Fibroblast of the aortic adventitia (primary cell): ENCODE data around the gene OTUD6A. TPM values are rescaled to one million over a fixed set of nuclear protein-coding genes. Genes with fewer than 3 reads are reported as not detected.
A peak's percentile ranks its signal among the peaks of the same experiment; 100 is the strongest.

Experiments used
- DNase-seq: peaks from one replicate; pipeline ENCODE4 v3.0.0-alpha.2; 2010; ENCODE audit warnings: low read depth
- H3K4me3 ChIP-seq: 2 replicates; pipeline ENCODE4 v1.5.1; 2011; ENCODE audit warnings: low read depth, mild to moderate bottlenecking, control low read depth, low read length, moderate library complexity
- total RNA-seq: library from RNA; depleted of rRNA; stranded (reverse); fragments of >200 nt; gene quantifications from 2 replicates; pipeline ENCODE4 v1.2.3, GENCODE V29; 2012; ENCODE audit warnings: low replicate concordance
- TF ChIP-seq, protein P1 (sequence below): IDR thresholded peaks from 2 replicates; pipeline ENCODE4 v1.5.1; 2011; ENCODE audit warnings: mild to moderate bottlenecking, low read length, control low read depth, inconsistent platforms; ENCODE audit not compliant: insufficient read depth

Gene OTUD6A
- total RNA-seq, 1 donor = not detected

DNA sequence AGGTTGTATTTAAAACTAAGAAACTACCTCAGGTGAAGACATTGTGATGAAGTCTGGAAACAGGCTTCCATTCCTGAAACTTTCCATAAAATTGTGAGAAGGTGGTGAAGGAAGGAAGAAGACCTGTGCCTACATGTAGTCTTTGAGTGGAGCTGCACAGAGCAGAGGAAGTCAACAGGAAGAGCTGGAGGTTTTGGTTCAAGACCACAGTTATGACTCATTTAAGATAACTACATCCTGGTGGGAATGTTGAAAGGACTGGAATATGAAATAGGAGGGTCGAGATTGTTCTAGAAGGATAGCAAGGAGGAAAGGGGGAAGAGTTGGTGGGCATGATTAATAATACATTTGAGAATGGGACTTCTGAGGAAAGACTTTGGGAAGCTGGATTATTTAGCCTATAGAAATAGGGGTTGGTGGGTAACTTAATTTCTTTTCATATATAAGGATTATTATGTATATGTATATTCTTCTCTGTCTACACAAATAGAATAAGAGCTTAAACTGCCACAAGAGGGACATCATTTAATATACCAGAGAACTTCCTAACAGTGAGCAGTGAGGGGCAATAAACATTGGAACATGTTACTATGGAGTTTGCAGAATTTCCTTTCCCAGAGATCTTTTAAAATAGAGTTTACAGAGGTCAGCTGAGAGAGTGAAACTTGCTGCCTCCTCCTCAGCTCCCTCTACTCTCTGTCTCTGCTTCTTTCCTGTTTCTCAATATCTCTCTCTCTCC, 36.0 kb upstream of the OTUD6A start:
- H3K4me3 ChIP-seq = no peak overlapping the region
- peak; percentile 30 for DNase-seq
- TF ChIP-seq, protein P1, sequence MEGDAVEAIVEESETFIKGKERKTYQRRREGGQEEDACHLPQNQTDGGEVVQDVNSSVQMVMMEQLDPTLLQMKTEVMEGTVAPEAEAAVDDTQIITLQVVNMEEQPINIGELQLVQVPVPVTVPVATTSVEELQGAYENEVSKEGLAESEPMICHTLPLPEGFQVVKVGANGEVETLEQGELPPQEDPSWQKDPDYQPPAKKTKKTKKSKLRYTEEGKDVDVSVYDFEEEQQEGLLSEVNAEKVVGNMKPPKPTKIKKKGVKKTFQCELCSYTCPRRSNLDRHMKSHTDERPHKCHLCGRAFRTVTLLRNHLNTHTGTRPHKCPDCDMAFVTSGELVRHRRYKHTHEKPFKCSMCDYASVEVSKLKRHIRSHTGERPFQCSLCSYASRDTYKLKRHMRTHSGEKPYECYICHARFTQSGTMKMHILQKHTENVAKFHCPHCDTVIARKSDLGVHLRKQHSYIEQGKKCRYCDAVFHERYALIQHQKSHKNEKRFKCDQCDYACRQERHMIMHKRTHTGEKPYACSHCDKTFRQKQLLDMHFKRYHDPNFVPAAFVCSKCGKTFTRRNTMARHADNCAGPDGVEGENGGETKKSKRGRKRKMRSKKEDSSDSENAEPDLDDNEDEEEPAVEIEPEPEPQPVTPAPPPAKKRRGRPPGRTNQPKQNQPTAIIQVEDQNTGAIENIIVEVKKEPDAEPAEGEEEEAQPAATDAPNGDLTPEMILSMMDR = no peak

DNA sequence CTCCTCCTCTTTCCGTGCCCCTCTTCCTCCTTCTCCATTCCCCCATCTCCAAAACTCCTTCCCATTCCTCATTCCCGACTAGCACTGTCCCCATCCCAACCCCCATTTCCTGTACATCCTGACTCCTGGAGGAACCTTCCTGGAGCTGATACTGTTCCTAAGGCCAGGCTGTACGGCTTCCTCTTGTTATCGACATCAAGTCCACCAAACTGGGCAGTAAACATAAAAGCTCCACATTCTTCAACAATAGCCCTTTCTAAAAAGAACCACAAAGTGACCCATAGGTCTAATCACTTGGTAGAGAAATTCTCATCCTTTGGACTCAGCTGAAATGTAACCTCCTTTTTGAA, 35.4 kb upstream of the OTUD6A start:
- H3K4me3 ChIP-seq = no peak overlapping the region
- TF ChIP-seq, protein P1 = no peak

DNA sequence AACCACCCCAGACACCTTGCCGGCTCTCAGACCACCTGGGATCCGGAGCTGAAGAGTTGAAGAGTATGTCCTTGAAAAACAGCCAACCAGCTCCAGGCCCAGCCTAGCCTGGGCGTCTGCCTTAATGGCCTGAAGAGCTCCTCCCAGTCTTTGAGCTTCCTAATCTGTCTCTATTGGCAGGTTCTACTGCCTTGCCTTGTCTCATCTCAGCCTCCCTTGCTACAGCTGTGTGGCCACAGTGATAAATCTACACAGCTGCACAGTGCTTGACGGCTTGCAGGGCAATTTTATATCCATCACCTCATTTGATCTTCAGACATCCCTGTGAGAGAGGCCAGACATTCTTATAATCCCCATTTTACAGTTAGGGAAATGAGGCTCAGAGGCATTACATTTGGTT, 32.4 kb upstream of the OTUD6A start:
- TF ChIP-seq, protein P1 = no peak
- DNase-seq = no peak

More for the DNA sequence above, 35.4 kb upstream of the OTUD6A start:
- no peak for DNase-seq

DNA sequence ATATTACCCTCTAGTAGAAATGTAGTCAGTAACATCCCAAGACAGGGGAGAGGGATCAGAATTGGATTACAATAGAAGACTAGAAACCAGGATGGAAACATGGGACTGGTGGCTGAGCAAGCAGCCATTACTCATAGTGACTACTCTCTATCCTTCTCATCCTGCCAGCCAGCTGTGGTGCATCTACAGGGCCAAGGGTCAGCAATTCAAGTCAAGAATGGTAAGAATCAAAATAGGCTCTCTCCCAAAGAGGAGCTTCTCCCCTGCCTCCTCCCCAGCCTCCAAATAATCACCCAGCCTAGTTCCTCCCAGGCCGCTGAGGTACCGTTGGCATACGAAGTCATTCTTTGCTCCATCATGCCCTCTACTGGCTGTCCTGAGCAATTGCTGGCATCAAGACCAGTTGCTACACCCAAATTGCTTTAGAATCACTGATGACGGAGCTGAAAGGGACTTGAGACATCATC, 31.9 kb upstream of the OTUD6A start:
- H3K4me3 ChIP-seq = no peak overlapping the region
- peak; percentile 64 for DNase-seq
- TF ChIP-seq, protein P1 = peak; percentile 78

More for the DNA sequence above, 32.4 kb upstream of the OTUD6A start:
- no peak overlapping the region for H3K4me3 ChIP-seq

DNA sequence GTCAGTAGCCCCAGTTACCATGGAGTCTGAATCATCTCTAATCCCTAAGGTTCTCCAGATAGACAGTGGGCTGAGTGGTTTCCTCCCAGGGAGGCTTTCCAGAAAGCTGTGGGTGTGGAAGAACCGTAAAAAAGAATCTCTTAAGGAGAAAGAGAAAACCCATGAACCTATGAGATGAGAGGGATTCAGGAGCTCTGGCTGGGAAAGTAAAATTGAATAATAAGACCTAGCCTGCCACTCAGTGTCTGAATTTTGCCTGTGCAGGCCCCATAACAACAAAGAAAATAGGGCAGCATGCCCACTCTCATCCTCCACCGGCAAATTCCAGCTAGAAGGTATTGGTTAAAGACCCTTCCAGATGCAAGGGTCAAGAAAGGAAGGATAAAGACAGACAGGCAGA, 29.5 kb upstream of the OTUD6A start:
- DNase-seq = peak; percentile 24
- TF ChIP-seq, protein P1 = no peak
- no peak overlapping the region for H3K4me3 ChIP-seq

DNA sequence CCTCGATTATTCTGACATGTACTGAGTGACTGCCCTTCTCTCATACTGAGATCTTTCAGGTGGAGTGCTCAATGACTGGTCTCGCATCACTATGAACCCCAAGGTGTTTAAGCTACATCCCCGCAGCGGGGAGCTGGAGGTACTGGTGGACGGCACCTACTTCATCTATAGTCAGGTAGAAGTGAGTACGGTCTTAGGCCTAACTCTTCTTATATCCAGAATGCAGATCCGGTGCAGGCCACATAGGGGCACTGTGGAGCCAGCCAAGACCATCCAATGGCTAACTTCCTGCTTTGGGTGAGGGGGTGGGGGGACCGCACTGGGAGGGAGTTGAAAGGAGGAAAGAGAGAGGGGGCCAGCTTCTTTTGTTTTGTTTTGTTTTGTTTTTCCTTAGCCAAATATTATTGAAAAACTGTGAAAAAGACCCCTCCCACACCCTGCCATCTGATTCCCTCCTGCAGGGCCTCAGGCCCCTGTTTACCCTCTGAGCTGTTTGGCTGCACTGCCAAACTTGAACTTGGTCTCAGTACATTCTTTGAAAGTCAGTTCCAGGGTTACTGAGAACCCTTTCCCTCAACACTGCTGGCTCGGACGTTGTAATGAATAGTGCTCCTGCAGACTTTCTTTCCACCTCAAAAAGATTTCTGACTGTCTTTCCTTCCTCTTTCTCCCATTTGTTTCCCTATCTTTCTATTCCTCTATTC, 28.8 kb upstream of the OTUD6A start:
- peak; percentile 40 for DNase-seq
- TF ChIP-seq, protein P1 = peak; percentile 73
- H3K4me3 ChIP-seq = no peak overlapping the region
